Small intestine (tissue), 7 donors: ENCODE results near the gene KCNH6. TPM values are rescaled to one million over a fixed set of nuclear protein-coding genes. Genes with fewer than 3 reads are reported as not detected.

ENCODE experiments used
- DNase-seq, 2 donors: peaks; one replicate each; pipeline versions ENCODE4 v3.0.0 to v3.0.0-alpha.2; 2013
- FAIRE-seq: peaks from 2 replicates; lab custom pipeline; 2012; peaks lifted over from hg19 to GRCh38; lab: Jason Lieb, UNC
- H3K27ac ChIP-seq, 3 donors: one replicate each; pipeline ENCODE4 v1.5.1; 2013; ENCODE audit warnings: low read length in 2 of 3, mild to moderate bottlenecking in 2 of 3, control low read depth in 1 of 3, inconsistent platforms in 1 of 3, low read depth in 1 of 3, moderate library complexity in 1 of 3
- H3K27me3 ChIP-seq, 3 donors: one replicate each; pipeline ENCODE4 v1.6.1; 2013; ENCODE audit warnings: low read length in 3 of 3, inconsistent platforms in 1 of 3; ENCODE audit not compliant: control insufficient read depth in 3 of 3, insufficient read depth in 3 of 3
- H3K36me3 ChIP-seq, 3 donors: one replicate each; pipeline ENCODE4 v1.6.1; 2013; ENCODE audit warnings: low read length in 3 of 3, inconsistent platforms in 1 of 3, low read depth in 1 of 3, mild to moderate bottlenecking in 1 of 3, moderate library complexity in 1 of 3; ENCODE audit not compliant: control insufficient read depth in 3 of 3, insufficient read depth in 2 of 3
- H3K4me1 ChIP-seq, 3 donors: one replicate each; pipeline ENCODE4 v1.6.1; 2013; ENCODE audit warnings: low read length in 2 of 3, inconsistent platforms in 1 of 3, low read depth in 1 of 3, mild to moderate bottlenecking in 1 of 3, moderate library complexity in 1 of 3; ENCODE audit not compliant: control insufficient read depth in 3 of 3, insufficient read depth in 2 of 3
- H3K4me3 ChIP-seq, 3 donors: one replicate each; pipeline ENCODE4 v1.5.1; 2013; ENCODE audit warnings: low read length in 3 of 3, control low read depth in 1 of 3, inconsistent platforms in 1 of 3, low read depth in 1 of 3, mild to moderate bottlenecking in 1 of 3, moderate library complexity in 1 of 3
- H3K9me3 ChIP-seq, 2 donors: one replicate each; pipeline ENCODE4 v1.6.1; 2013; ENCODE audit warnings: low read depth in 1 of 2, low read length in 1 of 2; ENCODE audit not compliant: control insufficient read depth in 2 of 2, insufficient read depth in 1 of 2
- WGBS, 3 donors: extraction: QIAGEN DNeasy Blood & Tissue Kit; methylation state at CpG; one replicate each; pipeline ENCODE4 v1.1.7; 2013; 5-methylcytosine and 5-hydroxymethylcytosine counted together
- polyA plus RNA-seq, 4 donors: library from polyadenylated mRNA; stranded (reverse) in 3 of 4; unstranded in 1 of 4; fragments of 200-250 nt in 3 of 4; fragments of 120-200 nt in 1 of 4; gene quantifications; one replicate each; pipeline versions ENCODE4 v1.2.1 to v1.2.3, GENCODE V29; 2013
- donor health status: healthy with polysubstance abuse.
- donor health status: control.
- donor health status: control.
- donor health status: Bipolar disorder and iron deficiency.
- donor health status: healthy.

Gene KCNH6
- polyA plus RNA-seq, 4 donors, result 0.43 to 8.0 (median 0.76) TPM

DNA sequence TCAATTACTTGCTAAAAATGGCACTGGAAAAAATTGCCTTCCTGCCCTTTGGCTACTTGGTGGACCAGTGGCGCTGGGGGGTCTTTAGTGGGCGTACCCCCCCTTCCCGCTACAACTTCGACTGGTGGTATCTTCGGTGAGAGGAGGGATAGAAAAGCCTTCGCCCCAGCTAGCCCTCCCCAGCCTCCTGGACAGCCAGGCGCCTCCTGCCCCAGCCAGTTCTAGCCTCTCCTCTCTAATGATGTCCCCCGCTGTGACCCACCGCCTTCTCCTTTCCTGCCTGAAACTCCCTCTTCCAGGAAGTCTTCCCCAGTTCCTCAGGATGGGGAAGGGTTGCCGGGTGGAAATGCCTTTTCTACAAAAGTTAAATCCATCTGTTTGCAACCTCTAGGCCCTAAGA is 40.1 kb upstream of the KCNH6 start:
- WGBS, 3 donors, result 89 to 91% (median 90%) methylated on average over 10 of the region's 10 CpGs

DNA sequence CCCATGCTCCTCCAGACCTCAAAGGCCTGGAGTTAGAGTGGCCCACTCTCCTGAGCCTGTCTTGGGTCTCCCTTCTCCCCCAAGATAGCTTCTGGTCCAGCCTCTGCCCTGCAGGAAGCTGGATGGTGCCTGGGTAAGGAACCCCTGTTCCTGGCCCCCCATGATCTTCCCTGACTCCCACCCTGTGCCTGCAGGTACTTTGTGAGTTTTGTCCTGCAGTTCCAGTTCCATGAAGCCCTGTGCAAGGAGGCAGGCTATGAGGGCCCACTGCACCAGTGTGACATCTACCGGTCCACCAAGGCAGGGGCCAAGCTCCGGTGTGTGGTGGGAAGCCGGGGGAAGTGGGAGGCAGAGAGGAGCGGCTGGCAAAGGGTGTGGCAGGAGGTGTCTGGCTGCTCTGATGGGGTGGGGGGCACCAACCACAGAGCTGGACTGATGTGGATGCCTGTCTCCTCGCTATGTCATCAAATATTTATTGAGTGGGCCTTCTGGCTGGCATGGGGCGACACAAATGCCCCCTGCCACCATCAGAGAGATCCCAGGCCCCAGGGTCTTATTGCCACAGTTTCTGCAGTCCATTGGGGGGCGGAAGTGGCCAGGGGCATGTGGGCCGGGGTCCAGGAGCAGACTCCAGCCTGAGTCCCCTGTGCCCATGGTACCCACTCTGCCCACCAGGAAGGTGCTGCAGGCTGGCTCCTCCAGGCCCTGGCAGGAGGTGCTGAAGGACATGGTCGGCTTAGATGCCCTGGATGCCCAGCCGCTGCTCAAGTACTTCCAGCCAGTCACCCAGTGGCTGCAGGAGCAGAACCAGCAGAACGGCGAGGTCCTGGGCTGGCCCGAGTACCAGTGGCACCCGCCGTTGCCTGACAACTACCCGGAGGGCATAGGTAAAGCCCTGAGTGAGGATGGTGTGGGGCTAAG is 39.2 kb upstream of the KCNH6 start:
- H3K27ac ChIP-seq, result no peak overlapping the region
- peaks cover 0 to 15% (median 0%) of the 10 kb centered on the region in 3 donors for H3K4me1 ChIP-seq
- H3K9me3 ChIP-seq, result no peaks in the 10 kb centered on the region
- no peaks in the 10 kb centered on the region for H3K27me3 ChIP-seq
- no peak overlapping the region for H3K4me3 ChIP-seq
- DNase-seq, result no peak
- FAIRE-seq, result no peak
- H3K36me3 ChIP-seq, result peaks cover 2 to 90% (median 21%) of the 10 kb centered on the region in 3 donors
- 92 to 95% (median 93%) methylated on average over 16 of the region's 16 CpGs for WGBS, 3 donors

More for the DNA sequence above, 40.1 kb upstream of the KCNH6 start:
- peaks cover 2 to 89% (median 21%) of the 10 kb centered on the region in 3 donors for H3K36me3 ChIP-seq
- H3K27me3 ChIP-seq, result peaks cover 0 to 2% (median 0%) of the 10 kb centered on the region in 3 donors
- H3K9me3 ChIP-seq, result no peaks in the 10 kb centered on the region
- H3K4me1 ChIP-seq, result peaks cover 0 to 23% (median 0%) of the 10 kb centered on the region in 3 donors
- H3K27ac ChIP-seq, result no peak overlapping the region
- H3K4me3 ChIP-seq, result no peak overlapping the region
- no peak for DNase-seq
- no peak for FAIRE-seq

- Histone ChIP-seq H3K27ac (no peak overlapping the region), H3K4me1 (no peaks in the 10 kb centered on the region), H3K4me3 (no peak overlapping the region), H3K9me3 (no peaks in the 10 kb centered on the region), H3K27me3 (no peaks in the 10 kb centered on the region), H3K36me3 (peaks cover 2 to 89% (median 22%) of the 10 kb centered on the region in 3 donors)
- no peak for DNase-seq
- 76 to 81% (median 79%) methylated on average over 12 of the region's 12 CpGs for WGBS, 3 donors
- FAIRE-seq, result no peak
Observed at GRCh38 chr17:63486317-63487013, 36.7 kb upstream of the KCNH6 start.

DNA sequence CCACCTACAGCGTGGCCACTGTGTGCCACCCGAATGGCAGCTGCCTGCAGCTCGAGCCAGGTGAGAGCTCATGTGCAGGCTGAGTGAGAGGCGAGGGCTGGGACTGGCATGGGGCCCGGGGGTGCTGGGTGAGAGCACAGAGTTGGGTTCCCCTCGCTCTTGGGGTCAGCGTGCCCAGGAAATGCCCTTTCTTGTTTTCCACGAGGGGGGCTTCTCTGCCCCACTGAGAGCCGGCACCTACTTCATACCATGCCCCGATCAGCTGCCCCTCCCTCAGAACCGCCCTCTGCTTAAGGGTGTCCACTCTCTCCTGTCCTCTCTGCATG is 36.2 kb upstream of the KCNH6 start:
- Histone ChIP-seq H3K27ac (no peak overlapping the region), H3K4me3 (no peak overlapping the region), H3K4me1 (no peaks in the 10 kb centered on the region), H3K27me3 (no peaks in the 10 kb centered on the region), H3K36me3 (peaks cover 2 to 89% (median 22%) of the 10 kb centered on the region in 3 donors), H3K9me3 (no peaks in the 10 kb centered on the region)
- no peak for DNase-seq
- FAIRE-seq, result no peak
- WGBS, 3 donors, result 84 to 91% (median 90%) methylated on average over 10 to 11 of the region's 11 CpGs

DNA sequence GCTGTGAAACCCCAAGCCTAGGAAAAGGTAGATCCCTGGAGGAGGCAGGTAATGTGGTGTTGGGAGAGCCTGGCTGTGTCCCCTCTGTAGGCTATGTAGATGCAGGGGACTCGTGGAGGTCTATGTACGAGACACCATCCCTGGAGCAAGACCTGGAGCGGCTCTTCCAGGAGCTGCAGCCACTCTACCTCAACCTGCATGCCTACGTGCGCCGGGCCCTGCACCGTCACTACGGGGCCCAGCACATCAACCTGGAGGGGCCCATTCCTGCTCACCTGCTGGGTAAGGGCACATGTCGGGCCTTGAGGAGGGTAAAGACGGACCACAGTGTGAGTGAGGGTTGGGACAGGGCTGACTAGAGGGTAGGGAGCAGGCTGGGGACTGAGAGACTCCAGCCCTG is 34.3 kb upstream of the KCNH6 start:
- no peak for FAIRE-seq
- Histone ChIP-seq H3K4me1 (no peaks in the 10 kb centered on the region), H3K4me3 (no peak overlapping the region), H3K27ac (no peak overlapping the region), H3K36me3 (peaks cover under 1 to 92% (median 17%) of the 10 kb centered on the region in 3 donors), H3K27me3 (no peaks in the 10 kb centered on the region), H3K9me3 (no peaks in the 10 kb centered on the region)
- no peak for DNase-seq
- 91 to 99% (median 96%) methylated on average over 10 of the region's 10 CpGs for WGBS, 3 donors

GRCh38 chr17:63489291-63489690 is 33.9 kb upstream of the KCNH6 start:
- FAIRE-seq, result no peak
- H3K27me3 ChIP-seq, result no peaks in the 10 kb centered on the region

GRCh38 chr17:63490329-63490728 is 32.8 kb upstream of the KCNH6 start:
- WGBS, 3 donors, result 73 to 82% (median 75%) methylated on average over 10 of the region's 10 CpGs
- Histone ChIP-seq H3K27me3 (no peaks in the 10 kb centered on the region), H3K4me3 (no peak overlapping the region), H3K9me3 (no peaks in the 10 kb centered on the region), H3K36me3 (peaks cover 0 to 91% (median 16%) of the 10 kb centered on the region in 3 donors), H3K4me1 (no peaks in the 10 kb centered on the region), H3K27ac (no peak overlapping the region)
- FAIRE-seq (no peak), DNase-seq (no peak)

More at GRCh38 chr17:63489291-63489690, 33.9 kb upstream of the KCNH6 start:
- peaks cover 0 to 92% (median 16%) of the 10 kb centered on the region in 3 donors for H3K36me3 ChIP-seq
- no peaks in the 10 kb centered on the region for H3K9me3 ChIP-seq
- H3K4me3 ChIP-seq, result no peak overlapping the region
- WGBS, 3 donors, result 83 to 92% (median 84%) methylated on average over 6 of the region's 6 CpGs
- H3K27ac ChIP-seq, result no peak overlapping the region
- no peak for DNase-seq
- H3K4me1 ChIP-seq, result no peaks in the 10 kb centered on the region

GRCh38 chr17:63490858-63491400 is 32.2 kb upstream of the KCNH6 start:
- Histone ChIP-seq H3K27ac (no peak overlapping the region), H3K4me1 (no peaks in the 10 kb centered on the region), H3K36me3 (peaks cover 0 to 96% (median 16%) of the 10 kb centered on the region in 3 donors), H3K4me3 (no peak overlapping the region), H3K9me3 (no peaks in the 10 kb centered on the region), H3K27me3 (no peaks in the 10 kb centered on the region)
- WGBS, 3 donors, result 83 to 93% (median 88%) methylated on average over 22 of the region's 22 CpGs
- FAIRE-seq (no peak), DNase-seq (no peak)
